Neural crest cell (in vitro differentiated cells): ENCODE measurements around the gene OR8G1. TPM values are rescaled to one million over a fixed set of nuclear protein-coding genes. Genes with fewer than 3 reads are reported as not detected.

Source experiments
- DNase-seq: peaks from one replicate; pipeline ENCODE4 v3.0.0; 2021; ENCODE audit warnings: low read depth, mixed read lengths, low spot score
- H3K27ac Mint-ChIP-seq: one replicate; pipeline ENCODE4 v1.8.0; 2021; ENCODE audit warnings: mild to moderate bottlenecking, mixed read lengths; ENCODE audit not compliant: unreplicated experiment
- H3K27me3 Mint-ChIP-seq: 2 replicates; pipeline ENCODE4 v1.8.0; 2021; ENCODE audit warnings: low read depth, mild to moderate bottlenecking, mixed read lengths
- H3K36me3 Mint-ChIP-seq: 2 replicates; pipeline ENCODE4 v1.8.0; 2021; ENCODE audit warnings: low read depth, mild to moderate bottlenecking, mixed read lengths
- H3K4me1 Mint-ChIP-seq: 2 replicates; pipeline ENCODE4 v1.8.0; 2021; ENCODE audit warnings: mixed read lengths
- H3K4me3 Mint-ChIP-seq: one replicate; pipeline ENCODE4 v1.8.0; 2021; ENCODE audit warnings: mild to moderate bottlenecking, mixed read lengths
- H3K9me3 Mint-ChIP-seq: 2 replicates; pipeline ENCODE4 v1.8.0; 2021; ENCODE audit warnings: mixed read lengths
- CTCF ChIP-seq: fragments of 200-600 bp; sonication (generic); conservative IDR thresholded peaks from 2 replicates; pipeline ENCODE4 v1.5.0; 2021; ENCODE audit warnings: antibody characterized with exemption, mild to moderate bottlenecking
- total RNA-seq: library from RNA; stranded (reverse); gene quantifications from 2 replicates; pipeline ENCODE4 v1.2.1, GENCODE V29; 2021

Gene OR8G1
- total RNA-seq, 1 donor from 2014 or later: not detected

GRCh38 chr11:124207102-124207792, 33.6 kb upstream of the OR8G1 start:
- DNase-seq: no peak
- H3K27me3 Mint-ChIP-seq: no peaks in the 10 kb centered on the region
- no peaks in the 10 kb centered on the region for H3K9me3 Mint-ChIP-seq
- no peaks in the 10 kb centered on the region for H3K4me1 Mint-ChIP-seq
- H3K4me3 Mint-ChIP-seq: no peak overlapping the region
- no peaks in the 10 kb centered on the region for H3K36me3 Mint-ChIP-seq
- no peak overlapping the region for H3K27ac Mint-ChIP-seq
- TF ChIP-seq CTCF: no peak

- Mint-ChIP-seq H3K4me3 (no peak overlapping the region), H3K27ac (no peak overlapping the region), H3K36me3 (no peaks in the 10 kb centered on the region), H3K9me3 (no peaks in the 10 kb centered on the region), H3K4me1 (no peaks in the 10 kb centered on the region), H3K27me3 (peaks cover 3% of the 10 kb centered on the region)
- no peak for DNase-seq
- TF ChIP-seq CTCF: no peak
These were observed 31.0 kb upstream of the OR8G1 start for GRCh38 chr11:124209824-124210357.

GRCh38 chr11:124210421-124210820, 30.5 kb upstream of the OR8G1 start:
- H3K4me1 Mint-ChIP-seq: no peaks in the 10 kb centered on the region

GRCh38 chr11:124211321-124211720, 29.6 kb upstream of the OR8G1 start:
- no peaks in the 10 kb centered on the region for H3K4me1 Mint-ChIP-seq
- H3K36me3 Mint-ChIP-seq: no peaks in the 10 kb centered on the region
- TF ChIP-seq CTCF: no peak
- H3K9me3 Mint-ChIP-seq: no peaks in the 10 kb centered on the region
- no peak overlapping the region for H3K4me3 Mint-ChIP-seq
- DNase-seq: no peak
- H3K27me3 Mint-ChIP-seq: peaks cover 6% of the 10 kb centered on the region
- no peak overlapping the region for H3K27ac Mint-ChIP-seq

More at GRCh38 chr11:124210421-124210820, 30.5 kb upstream of the OR8G1 start:
- H3K27ac Mint-ChIP-seq: no peak overlapping the region
- H3K4me3 Mint-ChIP-seq: no peak overlapping the region
- no peak for TF ChIP-seq CTCF
- H3K36me3 Mint-ChIP-seq: no peaks in the 10 kb centered on the region
- no peak for DNase-seq
- H3K9me3 Mint-ChIP-seq: no peaks in the 10 kb centered on the region
- peaks cover 6% of the 10 kb centered on the region for H3K27me3 Mint-ChIP-seq

- DNase-seq: no peak
- peaks cover 8% of the 10 kb centered on the region for H3K27me3 Mint-ChIP-seq
- TF ChIP-seq CTCF: no peak
- H3K4me3 Mint-ChIP-seq: no peak overlapping the region
- no peaks in the 10 kb centered on the region for H3K36me3 Mint-ChIP-seq
- H3K27ac Mint-ChIP-seq: no peak overlapping the region
- no peaks in the 10 kb centered on the region for H3K9me3 Mint-ChIP-seq
- no peaks in the 10 kb centered on the region for H3K4me1 Mint-ChIP-seq
These were observed 26.9 kb upstream of the OR8G1 start for GRCh38 chr11:124214027-124214426.
